Memory B cell (primary cell): ENCODE measurements around the gene SMARCA4.
"Not testable (repeated sequence)": the region's sequence is repeated elsewhere in the genome, so short reads cannot be mapped to it uniquely, and the experiment has no call there.

ENCODE experiments used
- ATAC-seq: fragments of 150-1000 bp; cut with Tn5 transposase; 2 replicates; pipeline ENCODE4 v1.10.0; 2021; ENCODE audit warnings: low read depth, mild to moderate bottlenecking, moderate library complexity
- DNase-seq, 2 donors: peaks; one replicate each; pipeline ENCODE4 v3.0.0; 2022; ENCODE audit warnings: low spot score in 2 of 2
- H3K27ac Mint-ChIP-seq: one replicate; pipeline ENCODE4 v1.8.0; 2022; ENCODE audit warnings: mild to moderate bottlenecking, moderate library complexity, mixed read lengths
- H3K27me3 Mint-ChIP-seq: one replicate; pipeline ENCODE4 v1.8.0; 2022; ENCODE audit warnings: mixed read lengths
- H3K36me3 Mint-ChIP-seq: one replicate; pipeline ENCODE4 v1.8.0; 2022; ENCODE audit warnings: mild to moderate bottlenecking, mixed read lengths
- H3K4me1 Mint-ChIP-seq: one replicate; pipeline ENCODE4 v1.8.0; 2022; ENCODE audit warnings: mixed read lengths
- H3K4me3 Mint-ChIP-seq: one replicate; pipeline ENCODE4 v1.8.0; 2022; ENCODE audit warnings: mild to moderate bottlenecking, moderate library complexity, mixed read lengths
- H3K9me3 Mint-ChIP-seq: one replicate; pipeline ENCODE4 v1.8.0; 2022; ENCODE audit warnings: mixed read lengths

The SMARCA4 gene

GRCh38 chr19:11088506-11089253 lies 127.8 kb downstream of the SMARCA4 start:
- peaks cover 9% of the 10 kb centered on the region for H3K27me3 Mint-ChIP-seq

GRCh38 chr19:11089254-11090013 lies 128.6 kb downstream of the SMARCA4 start, which contains the start of gene LDLR:
TSS of gene LDLR (plus strand) at chr19:11089463. CDS start at chr19:11089549, 86 bp downstream.
- DNase-seq = peak in 1 of 2 donors; percentile 37
- Mint-ChIP-seq H3K9me3 (no peaks in the 10 kb centered on the region), H3K27ac (peak within 1 kb of the TSS; percentile 63), H3K4me1 (peaks cover 2% of the 10 kb centered on the region), H3K36me3 (peaks cover 2% of the 10 kb centered on the region), H3K4me3 (peak within 1 kb of the TSS; percentile 61), H3K27me3 (peaks cover 4% of the 10 kb centered on the region)
- no peak for ATAC-seq

More at GRCh38 chr19:11088506-11089253, 127.8 kb downstream of the SMARCA4 start:
- Mint-ChIP-seq H3K9me3 (no peaks in the 10 kb centered on the region), H3K27ac (peak overlapping the region; percentile 20), H3K36me3 (peaks cover 2% of the 10 kb centered on the region), H3K4me1 (peaks cover 2% of the 10 kb centered on the region), H3K4me3 (no peak overlapping the region)
- DNase-seq (no peak), ATAC-seq (no peak)

- not testable (repeated sequence) for H3K36me3 Mint-ChIP-seq, H3K4me1 Mint-ChIP-seq, H3K27me3 Mint-ChIP-seq, H3K9me3 Mint-ChIP-seq, ATAC-seq, H3K27ac Mint-ChIP-seq, DNase-seq
- peak overlapping the region; percentile 11 for H3K4me3 Mint-ChIP-seq
These were observed 129.1 kb downstream of the SMARCA4 start for GRCh38 chr19:11090014-11090263.

GRCh38 chr19:11090264-11090996 lies 129.6 kb downstream of the SMARCA4 start:
- Mint-ChIP-seq H3K27me3 (peaks cover 7% of the 10 kb centered on the region), H3K27ac (peak overlapping the region; percentile 63), H3K36me3 (peaks cover 2% of the 10 kb centered on the region), H3K4me3 (peak overlapping the region; percentile 61), H3K9me3 (no peaks in the 10 kb centered on the region), H3K4me1 (peaks cover 6% of the 10 kb centered on the region)
- ATAC-seq (peak; percentile 68), DNase-seq (peak; percentile 64 to 73)

- ATAC-seq (no peak), DNase-seq (no peak)
- peaks cover 7% of the 10 kb centered on the region for H3K27me3 Mint-ChIP-seq
- H3K4me1 Mint-ChIP-seq = peaks cover 9% of the 10 kb centered on the region
- peak overlapping the region; percentile 63 for H3K27ac Mint-ChIP-seq
- peaks cover 2% of the 10 kb centered on the region for H3K36me3 Mint-ChIP-seq
- no peaks in the 10 kb centered on the region for H3K9me3 Mint-ChIP-seq
- H3K4me3 Mint-ChIP-seq = peak overlapping the region; percentile 61
These were observed 130.3 kb downstream of the SMARCA4 start for GRCh38 chr19:11090997-11091702.

GRCh38 chr19:11091703-11092153 lies 130.9 kb downstream of the SMARCA4 start:
- Mint-ChIP-seq H3K36me3 (peaks cover 2% of the 10 kb centered on the region), H3K9me3 (no peaks in the 10 kb centered on the region), H3K4me3 (no peak overlapping the region), H3K27me3 (peaks cover 9% of the 10 kb centered on the region), H3K27ac (no peak overlapping the region), H3K4me1 (peaks cover 14% of the 10 kb centered on the region)
- DNase-seq (no peak), ATAC-seq (no peak)

GRCh38 chr19:11092181-11092538 lies 131.3 kb downstream of the SMARCA4 start:
- H3K27ac Mint-ChIP-seq = peak overlapping the region; percentile 91
- H3K4me1 Mint-ChIP-seq = peaks cover 14% of the 10 kb centered on the region
- DNase-seq = no peak
- H3K4me3 Mint-ChIP-seq = no peak overlapping the region
- no peak for ATAC-seq
- no peaks in the 10 kb centered on the region for H3K9me3 Mint-ChIP-seq
- H3K27me3 Mint-ChIP-seq = peaks cover 9% of the 10 kb centered on the region
- H3K36me3 Mint-ChIP-seq = peaks cover 2% of the 10 kb centered on the region

GRCh38 chr19:11093689-11094238 lies 132.9 kb downstream of the SMARCA4 start:
- Mint-ChIP-seq H3K4me3 (no peak overlapping the region), H3K36me3 (peaks cover 2% of the 10 kb centered on the region)
- no peak for ATAC-seq

GRCh38 chr19:11094520-11094894 lies 133.7 kb downstream of the SMARCA4 start:
- DNase-seq = no peak
- peaks cover 14% of the 10 kb centered on the region for H3K4me1 Mint-ChIP-seq
- ATAC-seq = no peak
- H3K36me3 Mint-ChIP-seq = peaks cover 2% of the 10 kb centered on the region
- no peak overlapping the region for H3K4me3 Mint-ChIP-seq
- H3K27me3 Mint-ChIP-seq = peaks cover 5% of the 10 kb centered on the region
- H3K9me3 Mint-ChIP-seq = peaks cover 3% of the 10 kb centered on the region
- peak overlapping the region; percentile 28 for H3K27ac Mint-ChIP-seq

More at GRCh38 chr19:11093689-11094238, 132.9 kb downstream of the SMARCA4 start:
- no peak overlapping the region for H3K27ac Mint-ChIP-seq
- no peaks in the 10 kb centered on the region for H3K9me3 Mint-ChIP-seq
- DNase-seq = no peak
- H3K4me1 Mint-ChIP-seq = peaks cover 14% of the 10 kb centered on the region
- peaks cover 9% of the 10 kb centered on the region for H3K27me3 Mint-ChIP-seq

GRCh38 chr19:11096210-11096841 lies 135.5 kb downstream of the SMARCA4 start:
- ATAC-seq (peak; percentile 14), DNase-seq (no peak)
- Mint-ChIP-seq H3K36me3 (peaks cover 2% of the 10 kb centered on the region), H3K4me1 (peaks cover 14% of the 10 kb centered on the region), H3K27me3 (peaks cover 6% of the 10 kb centered on the region), H3K4me3 (peak overlapping the region; percentile 11), H3K27ac (peak overlapping the region; percentile 28), H3K9me3 (peaks cover 4% of the 10 kb centered on the region)

- H3K4me1 Mint-ChIP-seq = peaks cover 14% of the 10 kb centered on the region
- ATAC-seq, H3K27me3 Mint-ChIP-seq, H3K36me3 Mint-ChIP-seq, H3K27ac Mint-ChIP-seq, DNase-seq, H3K9me3 Mint-ChIP-seq, H3K4me3 Mint-ChIP-seq: not testable (repeated sequence)
These were observed 136.5 kb downstream of the SMARCA4 start for GRCh38 chr19:11097367-11097766.

- no peak for DNase-seq
- no peaks in the 10 kb centered on the region for H3K36me3 Mint-ChIP-seq
- no peak for ATAC-seq
- no peak overlapping the region for H3K27ac Mint-ChIP-seq
- peaks cover 6% of the 10 kb centered on the region for H3K27me3 Mint-ChIP-seq
- H3K9me3 Mint-ChIP-seq = peaks cover 4% of the 10 kb centered on the region
- no peak overlapping the region for H3K4me3 Mint-ChIP-seq
- H3K4me1 Mint-ChIP-seq = peaks cover 11% of the 10 kb centered on the region
These were observed 137.5 kb downstream of the SMARCA4 start for GRCh38 chr19:11098327-11098726.

- H3K27ac Mint-ChIP-seq = no peak overlapping the region
- H3K36me3 Mint-ChIP-seq = no peaks in the 10 kb centered on the region
- H3K4me3 Mint-ChIP-seq = no peak overlapping the region
- ATAC-seq (no peak), DNase-seq (no peak)
- H3K9me3 Mint-ChIP-seq = peaks cover 4% of the 10 kb centered on the region
- H3K4me1 Mint-ChIP-seq = peaks cover 11% of the 10 kb centered on the region
- H3K27me3 Mint-ChIP-seq = peaks cover 6% of the 10 kb centered on the region
These were observed 138.0 kb downstream of the SMARCA4 start for GRCh38 chr19:11098861-11099260.
